ENCODE data around the gene NHLRC4.

NHLRC4 gene

DNA sequence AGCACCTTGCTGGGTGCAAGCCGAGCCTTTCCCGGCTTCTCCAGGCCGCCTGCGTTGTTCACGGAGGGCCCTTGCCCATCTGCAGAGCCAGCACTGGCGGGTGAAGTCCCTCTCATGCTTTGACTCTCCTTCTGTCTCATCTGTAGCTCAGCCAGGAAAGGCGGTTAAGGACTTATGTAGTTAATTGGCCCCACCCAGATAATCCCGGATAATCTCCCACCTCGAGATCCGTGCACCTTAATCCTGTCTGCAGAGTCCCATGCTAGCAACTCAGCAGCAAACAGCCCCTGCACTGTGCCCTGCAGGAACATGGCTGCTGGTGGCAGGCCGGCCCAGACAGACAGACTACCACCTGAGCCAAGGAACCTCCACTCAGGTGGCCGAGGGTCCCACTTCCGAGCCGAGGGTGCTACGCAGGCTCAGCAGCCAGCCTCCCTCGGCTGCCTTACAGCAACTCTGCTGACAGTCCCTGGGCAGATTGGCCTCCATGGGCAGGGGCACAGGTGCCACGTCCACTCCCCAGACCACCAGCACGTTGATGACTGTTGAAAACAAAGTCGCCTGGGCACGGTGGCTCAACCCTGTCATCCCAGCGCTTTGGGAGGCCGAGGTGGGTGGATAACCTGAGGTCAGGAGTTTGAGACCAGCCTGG, 40.0 kb downstream of the NHLRC4 start:
- DNase-seq = no peak

DNA sequence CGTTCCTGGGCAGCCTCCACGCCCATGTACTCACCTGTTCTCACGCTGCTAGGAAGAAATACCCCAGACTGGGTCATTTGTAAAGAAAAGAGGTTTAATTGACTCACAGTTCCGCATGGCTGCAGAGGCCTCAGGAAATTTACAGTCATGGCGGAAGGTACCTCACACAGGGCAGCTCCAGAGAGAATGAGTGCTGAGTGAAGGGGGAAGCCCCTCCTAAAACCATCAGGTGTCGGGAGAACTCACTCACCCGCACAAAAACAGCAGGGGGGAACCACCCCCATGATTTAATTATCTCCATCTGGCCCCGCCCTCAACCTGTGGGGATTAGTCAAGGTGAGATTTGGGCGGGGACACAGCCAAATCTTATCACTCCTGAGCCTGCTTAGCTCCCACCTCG, 41.2 kb downstream of the NHLRC4 start:
- DNase-seq = no peak

DNA sequence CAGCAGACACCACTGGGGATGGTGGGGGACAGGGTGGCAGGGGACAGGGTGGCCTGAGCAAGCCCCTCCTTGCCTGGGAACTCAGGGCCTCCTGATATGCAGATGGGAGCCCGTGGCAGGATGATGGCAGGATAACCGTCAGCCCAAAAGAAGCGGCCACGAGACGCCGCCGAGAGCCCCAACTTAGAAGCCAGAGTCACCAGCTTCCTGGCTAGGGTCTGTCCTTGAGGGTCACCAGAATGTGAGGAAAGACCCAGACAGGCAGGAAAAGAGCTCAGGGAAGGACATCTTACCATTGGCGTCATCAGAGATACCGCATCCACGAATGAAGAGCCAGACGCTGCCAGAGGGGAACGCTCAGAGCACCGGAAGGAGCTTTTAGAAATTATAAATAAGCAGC, 42.5 kb downstream of the NHLRC4 start:
- DNase-seq = no peak

DNA sequence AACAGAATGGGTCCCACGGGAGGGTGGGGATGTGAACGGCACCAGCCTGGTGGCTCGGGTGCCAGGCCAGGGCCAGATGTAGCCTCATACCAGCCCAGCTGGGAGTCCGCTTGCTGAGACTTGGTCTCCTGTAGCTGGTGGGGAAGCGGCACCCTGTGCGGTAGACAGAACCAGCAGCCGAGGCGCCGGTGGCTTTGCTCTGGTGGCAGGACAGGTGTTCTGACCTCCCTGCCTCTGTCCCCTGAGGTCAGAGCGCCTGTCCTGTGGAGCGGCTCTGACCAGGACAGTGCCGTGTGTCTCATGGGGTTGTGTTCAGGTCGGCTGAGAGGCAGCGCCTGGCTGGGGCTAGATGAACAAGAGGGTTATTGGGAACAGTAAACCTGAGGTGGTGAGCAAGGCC, 43.2 kb downstream of the NHLRC4 start:
- DNase-seq = no peak

DNA sequence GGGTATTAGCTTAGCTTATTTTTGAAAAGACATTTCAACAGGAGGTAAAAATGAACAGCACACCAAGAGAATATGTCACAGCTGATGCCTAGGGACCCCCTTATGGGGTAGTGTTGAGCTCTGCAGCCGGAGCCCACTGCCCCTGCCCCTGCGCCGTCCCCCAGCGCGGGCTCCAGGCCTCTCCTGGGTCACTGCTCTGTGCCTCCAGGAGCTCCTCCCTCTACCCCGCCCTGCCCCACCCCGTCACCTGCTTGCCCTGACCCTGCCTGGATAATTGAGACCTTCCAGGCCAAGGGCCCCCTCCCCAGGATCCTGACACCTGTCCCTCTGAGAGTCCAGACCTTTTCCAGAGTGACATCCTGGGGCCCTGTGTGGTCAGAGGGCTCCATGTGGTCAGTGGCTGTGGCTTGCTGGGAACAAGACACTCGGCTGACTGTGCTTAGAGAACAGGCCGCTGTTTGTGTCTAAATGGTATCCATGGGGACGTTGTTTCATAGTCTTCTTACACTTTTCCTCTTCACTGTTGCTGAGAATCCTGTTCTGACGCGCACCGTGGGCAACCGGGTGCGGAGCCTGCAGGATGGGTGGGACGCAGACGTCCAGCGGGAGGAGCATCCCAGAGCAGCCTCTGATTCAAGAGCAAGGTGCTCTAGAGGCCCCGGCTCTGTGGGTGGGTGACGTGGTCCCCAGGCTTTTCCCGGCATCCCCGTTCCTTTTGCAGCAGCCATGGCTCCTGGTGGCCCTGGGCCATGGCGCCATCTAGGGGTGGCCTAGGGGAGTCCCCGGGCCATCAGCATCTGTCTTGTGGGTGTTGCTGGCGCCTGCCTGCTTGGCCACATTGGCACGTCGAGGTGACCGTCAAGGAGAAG, 43.9 kb downstream of the NHLRC4 start:
- DNase-seq = peak; percentile 24

DNA sequence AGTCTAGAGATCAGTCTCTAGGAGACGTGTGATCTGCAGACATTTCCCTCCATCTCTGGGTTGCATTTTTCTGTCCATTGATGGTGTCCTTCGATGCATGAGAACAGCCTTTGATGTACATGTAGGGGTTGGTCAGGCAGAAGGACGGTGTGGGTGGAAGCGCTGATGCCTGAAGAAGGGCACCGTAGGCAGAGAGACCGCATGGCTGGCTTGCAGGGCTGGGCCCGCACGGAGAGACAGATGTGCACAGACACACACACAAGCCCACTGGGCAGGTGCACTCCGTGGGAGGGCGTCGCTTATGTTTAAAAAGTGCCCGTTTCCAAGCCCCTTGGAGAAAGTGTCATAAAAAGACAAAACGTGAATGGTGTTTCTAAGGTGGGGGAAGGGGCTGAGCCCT, 48.3 kb downstream of the NHLRC4 start:
- no peak for DNase-seq

DNA sequence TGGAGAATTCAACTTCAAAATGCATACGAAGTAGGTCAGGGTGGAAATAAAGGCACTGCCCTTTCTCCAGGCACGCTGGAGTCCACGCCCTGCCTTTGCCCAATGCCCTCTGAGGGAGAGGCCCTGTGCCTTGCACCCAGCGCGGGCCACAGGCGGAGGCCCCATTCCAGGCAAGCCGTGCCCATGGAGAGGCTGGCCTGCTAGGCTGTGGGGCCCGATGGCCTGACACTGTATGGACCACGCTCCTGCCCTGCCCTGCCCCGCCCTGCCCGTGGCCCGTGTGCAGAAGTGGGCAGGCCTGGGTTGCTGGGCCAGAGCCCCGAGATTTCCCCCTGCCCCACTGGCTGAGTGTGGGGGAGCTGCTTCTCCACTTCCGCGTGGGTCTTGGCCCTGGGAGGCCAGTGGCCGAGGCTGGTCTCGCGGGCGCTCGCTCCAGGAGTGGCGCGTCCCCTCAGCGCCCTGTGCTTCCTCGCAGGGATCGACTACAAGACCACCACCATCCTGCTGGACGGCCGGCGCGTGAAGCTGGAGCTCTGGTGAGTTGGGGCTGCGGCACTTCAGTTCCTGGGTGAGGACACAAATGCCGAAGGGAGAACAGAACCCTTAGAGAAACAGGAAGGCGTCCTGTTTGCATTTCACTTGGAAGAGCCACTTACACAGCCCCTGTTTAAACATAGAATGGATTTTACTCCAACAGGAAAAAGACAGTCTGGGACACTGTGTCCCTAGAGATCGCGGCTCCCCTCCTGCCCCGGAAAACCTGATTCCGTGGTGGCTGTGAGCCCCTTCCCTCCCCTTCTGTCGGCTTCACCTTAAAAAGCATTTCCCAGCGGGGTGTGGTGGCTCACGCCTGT, 50.2 kb downstream of the NHLRC4 start:
- no peak for DNase-seq

DNA sequence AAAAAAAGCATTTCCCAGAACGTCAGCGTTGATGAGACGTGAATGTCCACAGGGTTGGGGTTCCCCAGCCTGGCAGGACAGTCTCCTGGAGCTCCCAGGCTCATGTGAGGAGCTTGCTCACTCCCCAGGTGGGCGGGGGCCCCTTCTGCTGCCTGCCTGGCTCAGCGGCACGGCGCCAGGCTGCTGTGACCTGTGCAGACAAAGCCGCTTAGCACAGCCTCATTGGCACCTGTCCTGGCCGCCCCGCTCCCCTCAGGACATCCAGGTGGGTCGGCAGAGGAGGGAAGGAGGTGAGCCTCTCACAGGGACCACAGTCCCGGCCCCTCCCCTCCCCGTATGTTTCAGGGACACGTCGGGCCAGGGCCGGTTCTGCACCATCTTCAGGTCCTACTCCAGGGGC, 51.0 kb downstream of the NHLRC4 start:
- DNase-seq = no peak

Measured in activated effector memory CD4-positive, alpha-beta T cell treated with Interleukin-2 at 50 U/mL for 16 hours (primary cell).